ENCODE results near the gene NTNG1.

Gene NTNG1

DNA sequence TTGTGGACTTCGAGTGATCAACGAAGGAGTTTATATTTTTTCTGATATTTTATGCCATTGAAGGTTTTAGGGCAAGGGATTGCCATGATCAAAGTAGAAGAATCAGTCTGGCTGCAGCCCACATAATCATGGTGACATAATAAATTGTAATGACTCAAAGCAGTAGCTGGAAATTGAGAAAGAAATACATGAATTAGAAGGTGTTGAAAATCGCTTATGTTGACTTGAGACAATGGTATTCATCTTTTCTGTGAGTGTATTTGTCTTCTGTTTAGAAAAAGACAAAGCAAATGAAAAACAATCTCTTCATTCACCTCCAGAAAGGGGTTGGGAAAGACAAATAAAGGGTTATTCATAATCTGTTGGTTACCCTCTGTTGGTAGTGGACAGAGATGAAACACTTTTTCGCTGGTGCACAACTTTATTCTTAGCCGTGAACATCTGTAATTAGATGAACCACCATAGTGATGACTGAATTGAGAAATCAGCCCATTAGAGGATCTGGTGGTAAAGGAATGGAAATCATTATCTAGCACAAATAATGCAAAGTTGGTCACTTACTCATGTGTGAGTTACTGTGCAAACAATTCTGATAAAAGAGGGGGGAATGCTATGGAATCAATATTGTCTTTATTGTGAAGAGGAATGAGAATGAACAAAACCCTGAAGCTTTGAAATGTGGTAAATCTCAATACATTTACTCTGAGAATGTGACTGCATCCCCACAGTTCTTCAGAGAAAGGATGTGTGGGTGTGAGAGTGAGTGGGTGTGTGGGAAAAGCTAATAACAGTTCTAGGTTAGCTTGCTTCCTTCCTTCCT is 121.8 kb downstream of the NTNG1 start:
- DNase-seq: no peak
- no peaks in the 10 kb centered on the region for H3K36me3 Mint-ChIP-seq (ENCODE audit: insufficient read depth)
- H3K9me3 Mint-ChIP-seq: no peaks in the 10 kb centered on the region
- H3K4me1 Mint-ChIP-seq (ENCODE audit: low read depth in 2 of 2): no peaks in the 10 kb centered on the region
- H3K4me3 Mint-ChIP-seq: no peak overlapping the region
- ATAC-seq (replicated peaks): no peak
- H3K27me3 Mint-ChIP-seq: peaks cover 0 to 7% of the 10 kb centered on the region in 2 donors
- H3K27ac Mint-ChIP-seq: no peak overlapping the region

DNA sequence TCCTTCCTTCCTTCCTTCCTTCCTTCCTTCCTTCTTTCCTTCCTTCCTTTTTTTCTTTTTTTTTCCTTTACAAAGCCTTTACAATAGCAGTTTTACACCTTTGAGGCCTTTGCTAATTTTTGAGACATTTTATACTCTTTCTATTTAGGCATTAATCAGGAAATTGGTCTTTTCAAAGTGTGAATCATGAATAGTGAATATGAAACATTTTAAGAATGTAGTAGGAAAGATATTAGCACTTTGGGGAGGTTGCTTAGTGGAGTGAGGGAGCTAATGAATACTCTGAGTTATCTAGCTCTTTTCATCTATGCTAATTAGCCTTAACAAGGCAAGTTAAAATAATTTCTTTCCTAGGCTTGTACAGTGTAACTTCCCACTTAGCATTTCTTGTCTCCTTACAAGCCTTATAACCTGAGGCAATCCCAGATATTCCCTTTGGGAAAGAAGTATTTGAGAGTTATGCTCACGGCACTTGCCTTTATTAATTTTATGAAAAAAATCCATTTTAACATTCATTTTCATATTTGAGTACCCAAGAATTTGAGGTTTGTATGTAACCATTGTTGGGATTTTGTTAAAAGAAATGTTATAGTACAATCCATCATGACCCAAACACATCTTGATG is 122.6 kb downstream of the NTNG1 start:
- Mint-ChIP-seq H3K4me3 (no peak overlapping the region), H3K27ac (no peak overlapping the region), H3K27me3 (peaks cover 0 to 7% of the 10 kb centered on the region in 2 donors), H3K4me1 (ENCODE audit: low read depth in 2 of 2) (no peaks in the 10 kb centered on the region), H3K9me3 (no peaks in the 10 kb centered on the region), H3K36me3 (ENCODE audit: insufficient read depth) (no peaks in the 10 kb centered on the region)
- DNase-seq (no peak), ATAC-seq (replicated peaks) (no peak)

GRCh38 chr1:107264007-107264406 is 123.2 kb downstream of the NTNG1 start:
- H3K4me3 Mint-ChIP-seq: no peak overlapping the region
- DNase-seq (no peak), ATAC-seq (replicated peaks) (no peak)
- no peak overlapping the region for H3K27ac Mint-ChIP-seq
- peaks cover 0 to 7% of the 10 kb centered on the region in 2 donors for H3K27me3 Mint-ChIP-seq
- H3K4me1 Mint-ChIP-seq (ENCODE audit: low read depth in 2 of 2): no peaks in the 10 kb centered on the region
- H3K36me3 Mint-ChIP-seq (ENCODE audit: insufficient read depth): no peaks in the 10 kb centered on the region
- H3K9me3 Mint-ChIP-seq: no peaks in the 10 kb centered on the region

- Mint-ChIP-seq H3K27ac (no peak overlapping the region), H3K4me1 (ENCODE audit: low read depth in 2 of 2) (no peaks in the 10 kb centered on the region), H3K9me3 (no peaks in the 10 kb centered on the region), H3K27me3 (peaks cover 0 to 7% of the 10 kb centered on the region in 2 donors), H3K36me3 (ENCODE audit: insufficient read depth) (no peaks in the 10 kb centered on the region), H3K4me3 (no peak overlapping the region)
- ATAC-seq (replicated peaks): no peak
- no peak for DNase-seq
These were observed 123.7 kb downstream of the NTNG1 start for GRCh38 chr1:107264561-107264960.

DNA sequence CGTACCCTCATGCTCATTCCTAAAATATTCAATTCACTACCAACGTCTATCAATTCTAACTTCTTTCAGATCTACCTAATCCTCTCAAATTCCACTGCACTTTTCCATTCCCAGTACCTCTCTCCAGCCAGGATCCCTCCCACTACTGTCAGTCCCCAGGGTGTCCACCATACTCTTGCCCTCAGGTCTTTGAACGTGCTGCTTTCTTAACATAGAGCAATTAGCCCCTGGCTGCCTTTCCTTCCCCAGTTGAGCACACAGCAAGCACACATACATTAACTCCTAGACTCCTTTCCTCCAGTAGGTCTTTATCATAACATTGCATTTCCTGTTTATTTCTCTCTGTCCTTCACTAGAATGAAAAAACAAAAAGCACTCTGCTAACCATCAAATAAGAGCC is 126.7 kb downstream of the NTNG1 start:
- Mint-ChIP-seq H3K27ac (no peak overlapping the region), H3K4me3 (no peak overlapping the region), H3K27me3 (no peaks in the 10 kb centered on the region), H3K4me1 (ENCODE audit: low read depth in 2 of 2) (no peaks in the 10 kb centered on the region), H3K9me3 (no peaks in the 10 kb centered on the region), H3K36me3 (ENCODE audit: insufficient read depth) (no peaks in the 10 kb centered on the region)
- ATAC-seq (replicated peaks): no peak
- DNase-seq: no peak

DNA sequence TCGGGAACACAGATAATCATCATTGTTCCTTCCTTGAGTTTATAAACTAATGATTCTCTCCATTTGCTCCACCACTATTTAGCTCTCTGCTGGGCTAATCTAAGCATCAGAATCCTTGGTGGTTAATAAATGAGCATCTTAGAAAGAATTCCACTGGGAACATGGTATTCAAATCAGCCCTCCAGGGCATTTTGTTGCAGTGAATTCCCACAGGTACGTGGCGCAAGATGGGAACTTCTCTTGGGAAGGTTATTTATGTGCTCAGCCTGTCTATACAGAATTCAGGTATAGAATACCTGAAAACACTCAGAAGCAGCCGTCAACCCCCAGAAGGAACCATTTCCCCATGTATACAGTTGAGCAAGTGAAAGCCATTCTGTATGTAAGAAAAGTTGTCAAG is 131.5 kb downstream of the NTNG1 start:
- no peak for ATAC-seq (replicated peaks)
- H3K36me3 Mint-ChIP-seq (ENCODE audit: insufficient read depth): no peaks in the 10 kb centered on the region
- peaks cover 0 to 3% of the 10 kb centered on the region in 2 donors for H3K4me1 Mint-ChIP-seq (ENCODE audit: low read depth in 2 of 2)
- no peak overlapping the region for H3K27ac Mint-ChIP-seq
- no peaks in the 10 kb centered on the region for H3K9me3 Mint-ChIP-seq
- H3K4me3 Mint-ChIP-seq: no peak overlapping the region
- peaks cover 0 to 5% of the 10 kb centered on the region in 2 donors for H3K27me3 Mint-ChIP-seq
- no peak for DNase-seq

- ATAC-seq (replicated peaks): no peak
- Mint-ChIP-seq H3K4me1 (ENCODE audit: low read depth in 2 of 2) (peaks cover 0 to 3% of the 10 kb centered on the region in 2 donors), H3K9me3 (no peaks in the 10 kb centered on the region), H3K27ac (no peak overlapping the region), H3K36me3 (ENCODE audit: insufficient read depth) (no peaks in the 10 kb centered on the region), H3K27me3 (peaks cover 0 to 5% of the 10 kb centered on the region in 2 donors), H3K4me3 (no peak overlapping the region)
- DNase-seq: no peak
These were observed 132.7 kb downstream of the NTNG1 start for GRCh38 chr1:107273515-107273914.

GRCh38 chr1:107274227-107274626 is 133.4 kb downstream of the NTNG1 start:
- peaks cover 0 to 5% of the 10 kb centered on the region in 2 donors for H3K27me3 Mint-ChIP-seq
- DNase-seq (no peak), ATAC-seq (replicated peaks) (no peak)
- H3K4me3 Mint-ChIP-seq: no peak overlapping the region
- peaks cover 0 to 3% of the 10 kb centered on the region in 2 donors for H3K4me1 Mint-ChIP-seq (ENCODE audit: low read depth in 2 of 2)
- H3K27ac Mint-ChIP-seq: no peak overlapping the region
- H3K9me3 Mint-ChIP-seq: no peaks in the 10 kb centered on the region
- no peaks in the 10 kb centered on the region for H3K36me3 Mint-ChIP-seq (ENCODE audit: insufficient read depth)

GRCh38 chr1:107276247-107276646 is 135.4 kb downstream of the NTNG1 start:
- no peak for ATAC-seq (replicated peaks)
- Mint-ChIP-seq H3K27ac (no peak overlapping the region), H3K4me1 (ENCODE audit: low read depth in 2 of 2) (peaks cover 0 to 3% of the 10 kb centered on the region in 2 donors), H3K4me3 (no peak overlapping the region), H3K36me3 (ENCODE audit: insufficient read depth) (no peaks in the 10 kb centered on the region), H3K27me3 (peaks cover 0 to 5% of the 10 kb centered on the region in 2 donors), H3K9me3 (no peaks in the 10 kb centered on the region)
- DNase-seq: no peak

DNA sequence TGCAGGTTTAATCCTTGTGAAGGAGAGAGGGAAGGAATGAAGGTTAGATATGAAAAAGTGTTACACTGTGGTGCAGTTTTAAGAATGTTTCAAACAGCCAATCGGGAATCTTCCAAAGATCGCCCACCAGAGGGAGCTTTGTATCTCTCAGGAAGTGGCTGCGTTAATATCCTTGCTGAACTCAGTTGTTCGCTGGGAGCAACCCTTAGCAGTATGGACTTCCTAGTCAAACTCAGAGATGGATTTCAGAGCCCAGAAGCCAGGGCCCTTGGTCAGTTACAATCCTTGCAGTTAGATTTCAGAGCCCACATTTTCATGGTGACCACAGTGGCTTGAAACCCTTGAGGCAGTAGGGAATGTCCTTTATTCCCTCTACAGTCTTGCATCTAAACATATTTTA is 136.2 kb downstream of the NTNG1 start:
- no peak for DNase-seq
- no peak for ATAC-seq (replicated peaks)
- H3K36me3 Mint-ChIP-seq (ENCODE audit: insufficient read depth): no peaks in the 10 kb centered on the region
- H3K27me3 Mint-ChIP-seq: peaks cover under 1 to 5% of the 10 kb centered on the region in 2 donors
- no peaks in the 10 kb centered on the region for H3K9me3 Mint-ChIP-seq
- H3K4me1 Mint-ChIP-seq (ENCODE audit: low read depth in 2 of 2): peaks cover 0 to 3% of the 10 kb centered on the region in 2 donors
- no peak overlapping the region for H3K27ac Mint-ChIP-seq
- H3K4me3 Mint-ChIP-seq: no peak overlapping the region

GRCh38 chr1:107286125-107286524 is 145.3 kb downstream of the NTNG1 start:
- Mint-ChIP-seq H3K36me3 (ENCODE audit: insufficient read depth) (no peaks in the 10 kb centered on the region), H3K9me3 (no peaks in the 10 kb centered on the region), H3K27ac (no peak overlapping the region), H3K27me3 (peaks cover 5 to 7% of the 10 kb centered on the region in 2 donors), H3K4me3 (no peak overlapping the region), H3K4me1 (ENCODE audit: low read depth in 2 of 2) (no peaks in the 10 kb centered on the region)
- no peak for DNase-seq
- no peak for ATAC-seq (replicated peaks)

DNA sequence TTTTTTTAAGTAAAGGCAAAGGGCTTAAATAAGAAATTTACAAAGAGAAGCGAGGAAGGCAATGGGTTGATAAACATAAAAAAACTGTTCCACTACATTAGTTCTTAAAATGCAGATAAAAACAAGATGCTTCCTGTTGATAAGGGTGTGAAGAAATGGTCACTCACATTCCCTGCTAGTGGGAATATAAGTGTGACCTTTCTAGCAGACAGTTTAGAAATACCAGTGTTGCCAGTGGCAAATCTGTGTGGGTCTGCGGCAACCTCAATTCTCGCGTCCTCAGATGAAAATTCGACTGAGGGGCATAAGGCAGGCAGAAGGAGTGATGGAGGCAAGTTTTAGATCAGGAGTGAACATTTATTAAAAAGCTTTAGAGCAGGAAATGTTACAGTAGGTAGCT is 151.1 kb downstream of the NTNG1 start:
- DNase-seq: no peak
- Mint-ChIP-seq H3K4me1 (ENCODE audit: low read depth in 2 of 2) (no peaks in the 10 kb centered on the region), H3K27me3 (peaks cover 0 to 5% of the 10 kb centered on the region in 2 donors), H3K9me3 (no peaks in the 10 kb centered on the region), H3K4me3 (no peak overlapping the region), H3K36me3 (ENCODE audit: insufficient read depth) (no peaks in the 10 kb centered on the region), H3K27ac (no peak overlapping the region)
- ATAC-seq (replicated peaks): no peak

DNA sequence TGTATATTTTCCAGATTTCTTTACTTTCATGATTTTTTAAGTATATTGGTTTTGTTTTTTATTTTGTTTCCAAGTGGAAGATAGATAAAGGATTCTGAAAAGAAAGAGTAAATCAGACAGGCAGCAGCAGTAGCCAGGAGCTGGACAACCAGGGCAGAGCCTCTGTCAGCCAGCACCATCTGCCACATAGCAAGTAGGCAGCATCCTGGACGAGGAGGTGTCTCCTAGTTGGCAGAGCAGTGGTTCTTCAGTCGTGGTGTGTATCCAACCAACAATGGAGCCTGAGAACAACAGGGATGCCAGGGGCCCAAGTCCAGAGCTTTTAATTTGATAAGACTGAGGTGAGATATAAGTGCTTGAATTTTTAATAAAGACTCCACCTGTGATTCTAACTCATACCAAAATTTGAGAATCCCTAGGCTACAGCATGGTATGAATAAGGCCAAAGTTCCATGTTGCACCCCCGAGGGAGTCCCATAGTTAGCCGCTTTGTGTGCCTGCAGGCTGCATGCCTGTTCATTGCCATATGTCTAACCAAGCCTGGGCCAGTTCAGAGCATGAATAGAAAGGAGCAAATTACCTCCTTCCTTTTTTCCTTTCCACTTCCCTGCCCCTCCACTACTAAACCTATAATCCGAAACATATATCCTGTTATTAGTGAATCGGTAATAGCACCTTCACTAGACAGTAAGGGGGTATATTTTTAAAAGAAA is 153.2 kb downstream of the NTNG1 start:
- Mint-ChIP-seq H3K4me1 (ENCODE audit: low read depth in 2 of 2) (no peaks in the 10 kb centered on the region), H3K9me3 (no peaks in the 10 kb centered on the region), H3K36me3 (ENCODE audit: insufficient read depth) (no peaks in the 10 kb centered on the region), H3K4me3 (no peak overlapping the region), H3K27me3 (no peaks in the 10 kb centered on the region), H3K27ac (no peak overlapping the region)
- no peak for DNase-seq
- no peak for ATAC-seq (replicated peaks)

- DNase-seq (no peak), ATAC-seq (replicated peaks) (no peak)
- no peaks in the 10 kb centered on the region for H3K36me3 Mint-ChIP-seq (ENCODE audit: insufficient read depth)
- no peaks in the 10 kb centered on the region for H3K4me1 Mint-ChIP-seq (ENCODE audit: low read depth in 2 of 2)
- no peak overlapping the region for H3K27ac Mint-ChIP-seq
- no peak overlapping the region for H3K4me3 Mint-ChIP-seq
- no peaks in the 10 kb centered on the region for H3K27me3 Mint-ChIP-seq
- H3K9me3 Mint-ChIP-seq: no peaks in the 10 kb centered on the region
These were observed 153.8 kb downstream of the NTNG1 start for GRCh38 chr1:107294686-107295085.

Measured in effector memory CD8-positive, alpha-beta T cell (primary cell).